Ascending aorta (tissue), 2 donors: Measurements from ENCODE around the gene EPN1. TPM values are rescaled to one million over a fixed set of nuclear protein-coding genes. Genes with fewer than 3 reads are reported as not detected.
"Not testable (repeated sequence)": the region's sequence is repeated elsewhere in the genome, so short reads cannot be mapped to it uniquely, and the experiment has no call there.

Source experiments
- DNase-seq, 2 donors: peaks; one replicate each; pipeline ENCODE4 v3.0.0-alpha.2; 2019; ENCODE audit warnings: low spot score in 2 of 2
- H3K27ac ChIP-seq, 2 donors: fragments of 200-600 bp; sonication (generic); one replicate each; pipeline ENCODE4 v1.5.1; 2016 to 2017; ENCODE audit warnings: mild to moderate bottlenecking in 1 of 2
- H3K27me3 ChIP-seq: fragments of 200-600 bp; sonication (generic); one replicate; pipeline ENCODE4 v1.5.1; 2017
- H3K36me3 ChIP-seq, 2 donors: fragments of 200-600 bp; sonication (generic); one replicate each; pipeline ENCODE4 v1.5.1; 2016
- H3K4me1 ChIP-seq, 2 donors: fragments of 200-600 bp; sonication (generic); one replicate each; pipeline ENCODE4 v1.5.1; 2016 to 2017; ENCODE audit warnings: mild to moderate bottlenecking in 1 of 2
- H3K4me3 ChIP-seq, 2 donors: fragments of 200-600 bp; sonication (generic); one replicate each; pipeline ENCODE4 v1.5.1; 2016 to 2017; ENCODE audit warnings: mild to moderate bottlenecking in 1 of 2
- H3K9me3 ChIP-seq, 2 donors: fragments of 200-600 bp; sonication (generic); one replicate each; pipeline ENCODE4 v1.5.1; 2016
- CTCF ChIP-seq, 3 experiments: fragments of 200-600 bp in 2 of 3; fragments of 450-650 bp in 1 of 3; sonication (generic) in 2 of 3; IDR thresholded peaks; one replicate each; pipeline ENCODE4 v1.5.1; 2016 to 2019; ENCODE audit warnings: antibody characterized with exemption in 3 of 3, mild to moderate bottlenecking in 1 of 3, moderate library complexity in 1 of 3
- intact Hi-C: fragments of 100-400 bp; cut with DNase I; formaldehyde crosslinking; loops from one replicate; pipeline ENCODE4 v1.15.1; 2023
- total RNA-seq: library from RNA; depleted of rRNA; stranded (reverse); fragments of >200 nt; gene quantifications from one replicate; pipeline ENCODE4 v1.1.0, GENCODE V29; 2016

EPN1 gene
- total RNA-seq, 1 donor from 2014 or later, result 122 TPM

GRCh38 chr19:55717251-55717650 lies 42.2 kb downstream of the EPN1 start:
- intact Hi-C loops, result no loop called here
- Histone ChIP-seq H3K36me3 (no peaks in the 10 kb centered on the region), H3K27ac (no peak overlapping the region), H3K27me3 (no peaks in the 10 kb centered on the region), H3K4me1 (no peaks in the 10 kb centered on the region), H3K4me3 (no peak overlapping the region), H3K9me3 (no peaks in the 10 kb centered on the region)
- no peak for TF ChIP-seq CTCF (IDR thresholded peaks at IDR 0.05)
- DNase-seq, result no peak

- H3K27me3 ChIP-seq, intact Hi-C loops, H3K4me1 ChIP-seq, DNase-seq, H3K36me3 ChIP-seq, H3K4me3 ChIP-seq, H3K27ac ChIP-seq, H3K9me3 ChIP-seq: not testable (repeated sequence)
Observed at GRCh38 chr19:55717879-55718711, 43.1 kb downstream of the EPN1 start.

- Histone ChIP-seq H3K36me3 (no peaks in the 10 kb centered on the region), H3K4me3 (no peak overlapping the region), H3K27me3 (no peaks in the 10 kb centered on the region), H3K4me1 (no peaks in the 10 kb centered on the region), H3K9me3 (no peaks in the 10 kb centered on the region), H3K27ac (no peak overlapping the region)
- intact Hi-C loops, result no loop called here
- no peak for TF ChIP-seq CTCF (IDR thresholded peaks at IDR 0.05)
- no peak for DNase-seq
Observed at GRCh38 chr19:55720214-55720746, 45.3 kb downstream of the EPN1 start.

GRCh38 chr19:55720801-55721200 lies 45.8 kb downstream of the EPN1 start:
- no peak for DNase-seq
- Histone ChIP-seq H3K4me3 (no peak overlapping the region), H3K27me3 (no peaks in the 10 kb centered on the region), H3K4me1 (no peaks in the 10 kb centered on the region), H3K36me3 (no peaks in the 10 kb centered on the region), H3K27ac (no peak overlapping the region), H3K9me3 (no peaks in the 10 kb centered on the region)
- no peak for TF ChIP-seq CTCF (IDR thresholded peaks at IDR 0.05)
- intact Hi-C loops, result no loop called here

GRCh38 chr19:55723491-55723890 lies 48.5 kb downstream of the EPN1 start:
- Histone ChIP-seq H3K4me1 (no peaks in the 10 kb centered on the region), H3K9me3 (no peaks in the 10 kb centered on the region), H3K27ac (no peak overlapping the region), H3K36me3 (no peaks in the 10 kb centered on the region), H3K27me3 (no peaks in the 10 kb centered on the region), H3K4me3 (no peak overlapping the region)
- no peak for DNase-seq
- intact Hi-C loops, result no loop called here
- TF ChIP-seq CTCF (IDR thresholded peaks at IDR 0.05), result no peak

- H3K27ac ChIP-seq, H3K27me3 ChIP-seq, H3K36me3 ChIP-seq, intact Hi-C loops, H3K4me3 ChIP-seq, DNase-seq, H3K9me3 ChIP-seq, H3K4me1 ChIP-seq: not testable (repeated sequence)
Observed at GRCh38 chr19:55730378-55730777, 55.4 kb downstream of the EPN1 start.
